Coronary artery (tissue), 2 donors: Measurements from ENCODE around the gene ADARB2.

ENCODE experiments used
- DNase-seq: peaks from one replicate; pipeline ENCODE4 v3.0.0-alpha.2; 2017; ENCODE audit warnings: low spot score
- H3K27ac ChIP-seq, 2 donors: fragments of 200-600 bp; sonication (generic); one replicate each; pipeline ENCODE4 v1.5.1; 2016 to 2019
- H3K4me3 ChIP-seq: fragments of 200-600 bp; sonication (generic); 2 replicates; pipeline ENCODE4 v1.5.1; 2016; ENCODE audit warnings: mild to moderate bottlenecking, moderate library complexity
- TF ChIP-seq, protein P1 (sequence below): fragments of 200-600 bp; sonication (generic); IDR thresholded peaks from one replicate; pipeline ENCODE4 v1.5.1; 2019; ENCODE audit warnings: antibody characterized with exemption

ADARB2 gene

GRCh38 chr10:1523221-1523620, 214.1 kb downstream of the ADARB2 start:
- TF ChIP-seq, protein P1, sequence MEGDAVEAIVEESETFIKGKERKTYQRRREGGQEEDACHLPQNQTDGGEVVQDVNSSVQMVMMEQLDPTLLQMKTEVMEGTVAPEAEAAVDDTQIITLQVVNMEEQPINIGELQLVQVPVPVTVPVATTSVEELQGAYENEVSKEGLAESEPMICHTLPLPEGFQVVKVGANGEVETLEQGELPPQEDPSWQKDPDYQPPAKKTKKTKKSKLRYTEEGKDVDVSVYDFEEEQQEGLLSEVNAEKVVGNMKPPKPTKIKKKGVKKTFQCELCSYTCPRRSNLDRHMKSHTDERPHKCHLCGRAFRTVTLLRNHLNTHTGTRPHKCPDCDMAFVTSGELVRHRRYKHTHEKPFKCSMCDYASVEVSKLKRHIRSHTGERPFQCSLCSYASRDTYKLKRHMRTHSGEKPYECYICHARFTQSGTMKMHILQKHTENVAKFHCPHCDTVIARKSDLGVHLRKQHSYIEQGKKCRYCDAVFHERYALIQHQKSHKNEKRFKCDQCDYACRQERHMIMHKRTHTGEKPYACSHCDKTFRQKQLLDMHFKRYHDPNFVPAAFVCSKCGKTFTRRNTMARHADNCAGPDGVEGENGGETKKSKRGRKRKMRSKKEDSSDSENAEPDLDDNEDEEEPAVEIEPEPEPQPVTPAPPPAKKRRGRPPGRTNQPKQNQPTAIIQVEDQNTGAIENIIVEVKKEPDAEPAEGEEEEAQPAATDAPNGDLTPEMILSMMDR: no peak
- DNase-seq: peak; percentile 12
- Histone ChIP-seq H3K27ac (no peak overlapping the region), H3K4me3 (no peak overlapping the region)

- TF ChIP-seq, protein P1: no peak
- no peak overlapping the region for H3K27ac ChIP-seq
- H3K4me3 ChIP-seq: no peak overlapping the region
- peak; percentile 40 for DNase-seq
These were observed 215.1 kb downstream of the ADARB2 start for GRCh38 chr10:1522237-1522636.

- no peak overlapping the region for H3K27ac ChIP-seq
- no peak overlapping the region for H3K4me3 ChIP-seq
- TF ChIP-seq, protein P1: no peak
- peak; percentile 16 for DNase-seq
These were observed 215.6 kb downstream of the ADARB2 start for GRCh38 chr10:1521741-1522140.

DNA sequence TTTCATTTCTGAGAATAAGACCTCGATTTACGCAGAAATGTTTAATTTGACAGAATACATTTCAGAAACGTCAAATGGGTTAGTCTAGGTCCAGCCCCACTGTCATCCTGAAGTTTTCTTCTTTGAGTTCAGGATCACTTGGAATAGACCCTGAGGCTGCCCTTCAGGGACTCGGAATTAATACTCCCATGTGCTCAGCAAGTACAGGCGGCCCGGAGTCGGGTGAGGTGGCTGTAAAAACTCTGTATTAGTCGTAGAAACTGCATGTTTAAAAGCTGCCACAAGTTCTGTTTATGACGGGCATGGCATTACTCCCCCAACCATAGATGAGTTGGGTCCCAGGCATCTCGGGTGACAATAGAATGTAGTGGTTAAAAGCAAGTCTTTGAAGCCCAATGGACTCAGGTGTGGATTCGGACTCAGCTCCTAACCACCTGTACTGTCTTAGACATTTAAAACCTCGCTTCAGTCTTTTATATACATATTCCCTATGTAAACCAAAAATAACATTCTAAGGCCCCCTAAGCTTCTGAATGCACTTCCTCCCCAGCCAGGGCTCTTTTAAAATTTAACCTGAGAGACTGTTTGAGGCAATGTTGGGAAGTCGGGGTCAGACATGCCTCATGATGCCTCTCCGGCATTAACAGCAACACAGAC, 216.3 kb downstream of the ADARB2 start:
- peak; percentile 33 for DNase-seq
- Histone ChIP-seq H3K27ac (no peak overlapping the region), H3K4me3 (no peak overlapping the region)
- TF ChIP-seq, protein P1: no peak

DNA sequence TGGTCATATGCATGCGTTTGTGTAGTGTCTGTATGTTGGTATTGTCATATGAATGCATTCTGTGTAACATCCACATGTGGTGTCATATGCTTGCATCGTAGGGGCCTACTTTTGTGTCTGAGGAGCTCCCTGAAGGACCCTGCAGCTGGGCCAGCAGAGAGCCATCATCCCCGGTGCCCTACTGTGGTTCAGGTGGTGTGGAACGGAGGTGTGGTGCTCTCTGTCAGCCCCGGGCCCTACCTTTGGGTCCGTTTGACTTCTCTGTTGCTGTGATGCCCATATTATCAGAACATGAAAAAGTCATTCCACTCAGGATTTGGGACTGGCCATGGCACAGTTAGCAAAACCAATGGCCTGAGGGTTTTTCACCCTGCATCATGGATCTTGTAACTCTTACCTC, 217.9 kb downstream of the ADARB2 start:
- DNase-seq: peak; percentile 33
- Histone ChIP-seq H3K4me3 (no peak overlapping the region), H3K27ac (no peak overlapping the region)
- TF ChIP-seq, protein P1: no peak

DNA sequence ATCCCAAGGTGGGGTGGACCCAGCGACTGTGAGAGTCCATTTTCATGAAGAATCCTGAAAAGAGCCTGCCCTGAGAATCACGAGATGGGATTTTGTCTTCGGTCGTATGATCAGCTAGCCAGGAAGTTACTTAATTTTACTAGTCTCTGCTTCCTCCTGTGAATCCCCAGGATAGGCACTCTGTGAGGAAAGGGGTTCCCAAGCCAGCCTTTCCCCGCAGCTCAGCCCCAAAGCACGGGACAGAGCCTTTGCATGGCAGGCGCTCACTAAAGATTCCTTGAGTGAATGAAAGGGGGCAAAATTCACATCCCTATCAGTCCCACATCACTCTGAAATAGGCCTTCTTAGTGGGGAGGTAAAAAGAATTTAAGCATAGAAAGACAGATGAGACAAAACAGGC, 219.6 kb downstream of the ADARB2 start:
- no peak overlapping the region for H3K4me3 ChIP-seq

More for the DNA sequence above, 219.6 kb downstream of the ADARB2 start:
- TF ChIP-seq, protein P1: no peak
- H3K27ac ChIP-seq: no peak overlapping the region
- DNase-seq: peak; percentile 17
